T-helper 17 cell (primary cell): Measurements from ENCODE around the gene NASP. TPM values are rescaled to one million over a fixed set of nuclear protein-coding genes. Genes with fewer than 3 reads are reported as not detected.

Source experiments
- total RNA-seq, 4 donors: library from RNA in 2 of 4; stranded (reverse) in 2 of 4; gene quantifications; one replicate each; pipeline ENCODE4 v1.2.3 and lab custom pipeline; 2022 to 2026

NASP gene
- total RNA-seq, 2 donors from 2014 or later: 139 to 148 TPM

Other genes starting within 250 kb of the NASP start
- gene TOE1, start 243.9 kb upstream of the NASP start, total RNA-seq: 10 to 100 TPM; 51.4 to 52.5 TPM
- gene MUTYH, start 243.6 kb upstream of the NASP start, total RNA-seq: 10 to 100 TPM; 60.4 to 73.4 TPM
- 1 to 10 TPM; 4.9 to 6.5 TPM for gene TESK2, start 92.9 kb upstream of the NASP start, total RNA-seq
- under 1 TPM; 0.63 to 0.99 TPM for gene CCDC163, start 84.0 kb upstream of the NASP start, total RNA-seq
- 1 to 10 TPM in 1 of 2 donors, under 1 TPM in 1; 0.68 to 2.2 TPM for gene MMACHC, start 83.7 kb upstream of the NASP start, total RNA-seq
- 10 to 100 TPM; 55.0 to 69.2 TPM for gene PRDX1, start 62.2 kb upstream of the NASP start, total RNA-seq
- gene AKR1A1, start 33.2 kb upstream of the NASP start, total RNA-seq: 10 to 100 TPM; 44.0 to 57.0 TPM
- 1 to 10 TPM; 5.1 to 5.7 TPM for gene CCDC17, start 40.0 kb downstream of the NASP start, total RNA-seq
- 100 to 1,000 TPM; 124 to 152 TPM for gene GPBP1L1, start 102.5 kb downstream of the NASP start, total RNA-seq
- gene TMEM69, start 104.1 kb downstream of the NASP start, total RNA-seq: 10 to 100 TPM; 11.9 to 13.2 TPM
- 1 to 10 TPM; 6.7 to 7.6 TPM for gene IPP, start 166.6 kb downstream of the NASP start, total RNA-seq
- 10 to 100 TPM; 10.0 to 13.7 TPM for gene MAST2, start 219.6 kb downstream of the NASP start, total RNA-seq